GM11168 (cell line): Measurements from ENCODE around the gene ST6GALNAC2.
"Not testable (repeated sequence)": the region's sequence is repeated elsewhere in the genome, so short reads cannot be mapped to it uniquely, and the experiment has no call there.

Experiments used
- in situ Hi-C: fragments of 300-500 bp; cut with MboI; formaldehyde crosslinking; loops from one replicate; pipeline ENCODE4 v1.12.0; 2022; ENCODE audit warnings: low sequenced_read_pairs; ENCODE audit not compliant: unreplicated experiment

Gene ST6GALNAC2

DNA sequence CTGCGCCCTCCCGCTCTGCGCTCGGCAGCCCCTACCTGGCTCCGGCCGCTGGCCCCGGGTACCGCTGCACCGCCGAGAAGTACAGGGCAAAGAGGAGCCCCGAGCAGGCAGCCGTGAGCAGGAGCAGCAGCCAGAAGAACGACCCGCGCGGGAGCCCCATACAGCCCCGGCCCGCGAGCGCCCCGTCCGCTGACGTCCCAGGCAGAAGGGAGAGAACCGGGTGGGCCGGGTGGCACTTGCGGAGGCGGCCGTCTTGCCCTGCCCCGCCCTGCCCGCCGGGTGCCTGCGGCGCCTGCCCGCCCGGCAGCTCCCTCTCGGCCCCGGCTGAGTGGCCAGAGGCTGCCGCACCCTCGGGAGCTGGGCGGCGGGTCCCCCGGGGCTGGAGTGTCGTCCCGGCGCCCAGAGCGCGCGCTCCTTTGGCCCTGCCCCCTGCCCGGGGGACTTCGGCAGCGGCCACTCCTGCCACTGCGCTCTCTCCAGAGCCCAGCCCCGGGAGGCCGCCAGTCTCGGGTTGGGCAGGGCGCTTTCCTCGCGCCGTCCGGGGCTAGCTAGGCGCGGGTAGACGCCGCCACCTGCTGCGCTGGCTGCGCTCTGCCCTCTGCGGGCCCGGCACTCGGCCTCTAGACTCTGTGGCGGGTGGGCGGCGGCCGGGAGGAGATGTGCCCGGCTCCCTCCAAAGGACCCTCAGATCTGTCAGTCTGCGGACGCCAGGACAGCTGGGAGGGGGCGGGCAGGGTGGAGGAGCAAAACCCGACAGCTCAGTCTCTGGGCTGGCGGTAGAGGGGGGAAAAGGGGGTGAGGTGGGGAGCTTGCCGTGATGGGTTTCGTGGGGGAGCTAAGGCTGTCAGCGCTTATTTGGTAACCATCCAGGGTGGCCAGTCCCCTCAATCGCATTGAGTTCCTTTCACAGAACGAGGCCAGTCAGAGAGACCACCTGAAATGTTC lies at the start of gene ST6GALNAC2:
ST6GALNAC2 (minus strand) TSS at position 212 of the 945 bp plus-strand sequence; CDS start at position 160, 52 bp downstream.
- in situ Hi-C loops = no loop called here

DNA sequence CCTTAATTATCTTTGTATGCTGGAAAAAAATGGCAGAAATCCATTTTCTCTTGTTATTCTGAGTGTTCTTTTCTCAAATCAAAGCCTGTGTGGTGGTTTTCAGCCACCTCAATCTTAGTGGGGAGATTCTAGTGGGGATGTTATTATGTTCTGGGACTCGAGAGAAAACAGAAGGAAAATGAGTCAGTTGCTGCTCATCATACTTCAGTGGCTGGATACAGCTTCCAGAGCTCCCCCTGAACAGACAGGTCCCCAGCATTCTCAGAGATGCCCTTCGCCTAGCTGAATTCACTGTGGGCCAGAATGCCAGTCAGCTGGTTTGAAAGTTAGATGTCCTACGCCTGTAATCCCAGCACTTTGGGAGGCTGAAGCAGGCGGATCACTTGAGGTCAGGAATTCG lies 49.4 kb upstream of the ST6GALNAC2 start:
- in situ Hi-C loops = no loop called here

DNA sequence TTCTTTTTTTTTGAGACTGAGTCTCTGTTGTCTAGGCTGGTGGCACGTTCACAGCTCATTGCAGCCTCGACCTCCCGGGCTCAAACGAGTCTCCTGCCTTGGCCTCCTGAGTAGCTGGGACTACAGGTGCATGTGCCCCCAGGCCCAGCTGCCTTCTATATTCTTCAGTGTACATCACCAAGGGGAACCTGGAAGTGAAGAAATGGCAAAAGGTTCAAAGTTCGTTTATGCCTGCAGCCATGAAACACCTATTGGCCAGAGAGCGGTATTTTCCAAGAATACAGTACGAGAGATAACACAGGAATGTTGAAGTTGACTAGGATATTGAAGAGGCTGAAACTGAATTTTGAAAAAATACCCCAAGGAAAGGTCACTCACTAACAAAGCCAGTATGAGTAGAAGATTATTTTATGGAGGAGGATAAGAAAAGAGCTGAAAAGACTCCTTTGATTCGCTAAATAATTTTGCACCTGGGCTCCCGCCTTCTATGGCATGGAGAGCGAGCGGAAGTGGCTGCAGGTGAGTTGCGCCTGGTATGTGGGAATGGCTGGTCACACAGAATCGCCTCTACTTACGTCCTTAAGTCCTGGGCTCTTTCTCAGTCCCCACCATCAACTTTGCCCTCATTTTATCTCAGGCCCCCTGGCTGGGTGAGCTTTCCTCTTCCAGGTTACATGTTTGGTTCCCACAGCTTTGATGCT lies 48.1 kb upstream of the ST6GALNAC2 start:
- in situ Hi-C loops = no loop called here

DNA sequence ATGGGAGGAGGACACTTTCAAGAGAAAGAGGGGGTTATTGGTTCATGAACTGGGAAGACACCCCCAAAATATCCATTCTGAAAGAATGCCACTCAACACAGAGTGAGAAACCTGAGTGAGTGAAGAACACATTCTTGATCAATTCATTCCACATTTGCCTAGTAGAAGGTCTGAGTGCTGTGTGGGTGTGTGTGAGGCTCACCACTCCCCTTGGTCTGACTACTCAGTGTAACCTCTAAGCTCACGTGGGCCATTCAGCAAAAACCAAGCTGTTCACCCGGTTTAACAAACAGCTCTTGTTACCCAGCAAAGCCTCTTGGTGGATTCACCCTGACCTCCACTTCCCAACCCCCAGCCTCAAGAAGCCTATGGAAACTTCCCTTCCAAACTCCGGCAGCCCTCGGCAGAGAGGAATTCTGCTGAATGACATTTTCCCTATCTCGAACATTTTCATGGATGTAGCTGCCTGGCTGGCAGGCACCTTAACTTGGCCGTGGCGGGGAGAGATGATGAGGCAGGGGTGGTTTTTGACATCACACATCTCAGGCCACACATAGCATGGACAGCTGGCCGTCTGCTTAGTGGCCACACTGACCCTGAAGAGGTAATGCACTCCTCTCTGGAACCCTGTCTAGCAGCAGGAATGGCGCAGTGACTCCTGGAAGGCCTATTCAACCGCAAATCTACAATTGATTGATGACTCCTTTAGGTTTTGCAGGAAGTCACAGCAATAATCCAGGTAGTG lies 46.3 kb upstream of the ST6GALNAC2 start:
- in situ Hi-C loops = no loop called here

DNA sequence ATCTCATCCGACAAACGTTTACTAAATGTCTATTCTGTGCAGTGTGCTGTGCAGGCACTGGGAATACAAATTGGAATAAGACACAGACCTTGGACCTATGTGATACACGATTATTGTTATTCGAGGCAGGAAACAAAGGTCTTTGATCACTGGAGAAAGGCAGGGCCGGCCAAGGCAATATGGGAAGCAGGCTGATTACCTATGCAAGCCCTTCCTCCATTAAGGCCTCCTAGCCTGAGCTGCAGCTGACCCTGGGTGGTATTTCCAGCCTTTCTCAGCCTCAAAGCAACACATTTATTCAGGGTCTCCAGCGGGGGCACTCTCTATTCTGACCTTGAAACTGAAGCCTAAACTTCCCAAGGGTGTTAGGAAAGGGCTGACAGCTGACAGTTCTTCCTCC lies 44.5 kb upstream of the ST6GALNAC2 start:
- in situ Hi-C loops = no loop called here

DNA sequence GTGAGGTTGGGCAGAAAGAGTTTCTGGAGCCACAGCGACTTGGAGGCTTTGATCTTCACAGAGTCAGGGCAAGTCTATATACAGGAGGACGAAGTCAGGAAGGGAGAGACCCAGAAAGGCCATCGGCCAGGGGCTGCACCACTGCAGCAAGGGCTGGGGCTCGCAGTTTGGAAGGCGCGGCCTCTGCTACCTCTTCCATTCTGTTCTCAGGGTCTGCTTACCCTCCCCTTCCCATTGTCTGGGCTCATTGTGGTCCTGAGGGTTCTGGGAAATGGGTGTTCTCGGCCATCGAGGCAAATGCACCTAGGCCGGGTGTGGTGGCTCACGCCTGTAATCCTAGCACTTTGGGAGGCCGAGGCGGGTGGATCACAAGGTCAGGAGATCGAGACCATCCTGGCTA lies 41.9 kb upstream of the ST6GALNAC2 start:
- in situ Hi-C loops = no loop called here

DNA sequence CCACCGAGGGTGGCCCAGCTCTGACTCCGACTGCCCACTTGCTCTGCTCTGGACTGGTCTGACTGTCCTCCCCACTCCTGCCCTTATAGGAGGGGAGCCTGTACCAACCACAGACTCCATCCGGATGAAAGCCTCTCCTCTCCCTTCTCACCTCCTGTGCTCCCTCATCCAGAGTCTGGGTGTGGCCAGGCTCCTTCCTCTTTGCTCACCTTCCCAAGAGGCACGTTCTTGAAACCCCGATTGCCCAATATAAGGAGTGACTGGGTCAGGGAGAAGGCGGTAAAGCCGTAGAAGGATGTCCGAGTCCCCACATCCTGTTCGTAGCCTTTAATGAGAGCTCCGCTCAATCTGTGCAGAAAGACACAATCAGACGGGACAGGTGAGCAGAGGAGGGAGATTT lies 40.8 kb upstream of the ST6GALNAC2 start:
- in situ Hi-C loops = no loop called here

DNA sequence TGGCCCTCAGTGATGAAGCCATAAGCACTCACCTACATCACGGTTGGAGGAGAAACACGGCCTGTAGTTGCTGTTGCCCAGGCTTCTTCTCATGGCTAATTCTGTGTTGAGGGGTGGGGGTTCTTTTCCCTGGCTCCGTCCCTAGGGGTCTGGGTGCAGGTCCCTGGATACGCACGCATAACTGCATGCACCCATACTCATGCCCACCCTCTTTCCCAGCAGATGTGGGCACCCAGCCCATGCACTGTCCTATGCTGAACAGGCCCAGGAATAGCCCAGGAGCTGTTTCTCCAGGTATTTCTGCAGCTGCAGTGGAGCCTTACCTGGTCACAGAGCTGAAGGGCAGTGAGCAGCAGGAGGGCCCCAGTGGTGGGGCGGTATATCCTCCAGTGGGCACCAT lies 39.8 kb upstream of the ST6GALNAC2 start:
- in situ Hi-C loops = no loop called here

DNA sequence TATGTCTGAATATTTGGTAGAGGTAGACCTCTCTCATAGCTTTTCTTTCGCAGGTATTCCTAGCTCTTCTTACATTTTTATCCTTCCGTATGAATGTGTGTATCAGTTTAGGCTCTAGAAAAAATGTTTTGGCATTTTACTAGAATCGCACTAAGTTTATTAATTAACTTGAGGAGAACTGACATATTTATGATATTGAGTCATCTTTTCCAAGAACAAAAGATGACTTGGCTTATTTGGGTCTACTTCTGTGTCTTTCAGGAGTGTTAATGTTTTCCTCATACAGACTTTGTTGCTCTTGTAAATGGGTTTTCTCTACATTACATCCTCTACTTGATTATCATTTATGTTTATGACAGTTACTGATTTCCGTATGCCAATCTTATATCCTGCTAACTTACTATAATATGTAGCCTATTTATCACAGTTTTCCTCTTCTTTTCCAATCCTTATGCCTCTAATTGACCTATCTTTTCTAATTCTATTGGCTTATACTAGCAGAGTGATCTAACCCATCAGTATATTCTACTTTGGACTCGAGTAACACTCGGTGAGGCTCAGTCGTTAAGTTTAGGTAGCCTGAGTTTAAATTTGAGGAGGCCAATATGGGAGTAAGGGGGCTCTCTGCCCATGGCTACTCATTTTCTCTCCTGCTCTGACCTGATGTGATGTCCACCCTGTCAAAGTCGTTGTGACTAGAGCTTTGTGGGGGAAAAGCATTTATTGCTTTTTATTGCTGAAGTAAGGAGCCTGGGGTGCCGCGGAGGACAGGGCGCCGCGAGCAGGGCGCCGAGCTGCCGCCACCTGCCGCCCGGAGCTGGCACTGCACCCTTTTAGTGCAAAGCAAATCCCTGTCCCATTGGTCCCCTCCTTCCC lies 37.8 kb upstream of the ST6GALNAC2 start:
- in situ Hi-C loops = loop anchor here (5.0 kb wide), 1 partner anchor 101 kb away; no protein-coding TSS in a partner anchor

DNA sequence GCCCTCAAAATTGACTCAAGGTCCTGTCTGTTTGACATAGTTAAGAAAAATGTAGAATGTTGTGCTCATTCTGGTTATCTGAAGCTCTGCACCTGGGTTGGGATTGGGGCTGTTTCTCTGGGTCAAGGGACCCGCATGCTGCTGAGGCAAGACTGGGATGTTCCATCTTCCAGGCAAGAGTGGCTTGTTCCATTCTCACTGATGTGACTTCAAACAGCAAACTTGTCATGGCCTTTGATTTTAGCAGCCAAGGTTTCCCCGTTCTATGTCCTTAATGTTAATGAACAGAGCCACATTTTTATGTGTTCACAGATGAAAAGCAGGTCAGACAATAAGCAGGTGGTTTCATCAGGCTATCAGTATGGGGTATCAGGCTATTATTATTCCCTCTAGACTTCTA lies 32.2 kb upstream of the ST6GALNAC2 start:
- in situ Hi-C loops = no loop called here

DNA sequence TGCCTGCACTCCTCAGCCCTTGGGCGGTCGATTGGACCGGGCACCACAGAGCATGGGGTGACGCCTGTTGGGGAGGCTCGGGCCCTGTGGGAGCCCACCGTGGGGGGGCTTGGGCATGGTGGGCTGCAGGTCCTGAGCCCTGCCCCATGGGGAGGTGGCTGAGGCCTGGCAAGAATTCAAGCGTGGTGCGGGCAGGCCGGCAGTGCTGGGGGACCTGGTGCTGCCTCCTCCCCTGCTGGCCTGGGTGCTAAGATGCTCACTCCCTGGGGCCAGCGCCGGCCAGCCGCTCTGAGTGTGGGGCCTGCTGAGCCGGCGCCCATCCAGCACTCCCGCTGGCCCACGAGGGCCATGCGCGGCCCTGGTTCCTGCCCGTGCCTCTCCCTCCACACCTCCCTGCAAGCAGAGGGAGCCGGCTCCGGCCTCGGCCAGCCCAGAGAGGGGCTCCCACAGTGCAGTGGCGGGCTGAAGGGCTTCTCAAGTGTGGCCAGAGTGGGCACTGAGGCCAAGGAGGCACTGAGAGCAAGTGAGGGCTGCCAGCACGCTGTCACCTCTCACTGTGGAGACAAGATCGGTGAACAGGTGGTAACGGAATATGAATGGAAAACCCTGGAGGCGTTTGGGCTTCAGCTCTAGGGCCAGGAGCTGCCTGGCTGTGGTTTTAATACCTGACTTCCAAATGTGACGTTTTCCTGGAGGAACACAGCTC lies 29.4 kb upstream of the ST6GALNAC2 start:
- in situ Hi-C loops = no loop called here

DNA sequence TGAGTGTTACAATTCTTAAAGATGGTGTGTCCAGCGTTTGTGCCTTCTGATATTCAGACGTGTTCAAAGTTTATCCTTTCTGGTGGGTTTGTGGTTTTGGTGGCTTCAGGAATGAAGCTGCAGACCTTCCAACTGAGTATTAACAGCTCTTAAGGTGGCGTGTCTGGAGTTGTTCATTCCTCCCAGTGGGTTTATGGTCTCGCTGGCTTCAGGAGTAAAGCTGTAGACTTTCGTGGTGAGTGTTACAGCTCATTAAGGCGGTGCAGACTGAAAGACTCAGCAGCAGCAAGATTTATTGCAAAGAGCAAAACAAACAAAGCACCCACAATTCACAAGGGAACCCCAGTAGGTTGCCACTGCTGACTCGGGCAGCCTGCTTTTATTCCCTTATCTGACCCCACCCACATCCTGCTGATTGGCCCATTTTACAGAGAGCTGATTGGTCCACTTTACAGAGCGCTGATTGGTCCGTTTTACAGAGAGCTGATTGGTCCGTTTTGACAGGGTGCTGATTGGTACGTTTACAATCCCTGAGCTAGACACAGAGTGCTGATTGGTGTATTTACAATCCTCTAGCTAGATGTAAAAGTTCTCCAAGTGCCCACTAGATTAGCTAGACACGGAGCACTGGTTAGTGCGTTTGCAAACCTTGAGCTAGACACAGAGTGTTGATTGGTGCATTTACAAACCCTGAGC lies 28.6 kb upstream of the ST6GALNAC2 start:
- in situ Hi-C loops = not testable (repeated sequence)

DNA sequence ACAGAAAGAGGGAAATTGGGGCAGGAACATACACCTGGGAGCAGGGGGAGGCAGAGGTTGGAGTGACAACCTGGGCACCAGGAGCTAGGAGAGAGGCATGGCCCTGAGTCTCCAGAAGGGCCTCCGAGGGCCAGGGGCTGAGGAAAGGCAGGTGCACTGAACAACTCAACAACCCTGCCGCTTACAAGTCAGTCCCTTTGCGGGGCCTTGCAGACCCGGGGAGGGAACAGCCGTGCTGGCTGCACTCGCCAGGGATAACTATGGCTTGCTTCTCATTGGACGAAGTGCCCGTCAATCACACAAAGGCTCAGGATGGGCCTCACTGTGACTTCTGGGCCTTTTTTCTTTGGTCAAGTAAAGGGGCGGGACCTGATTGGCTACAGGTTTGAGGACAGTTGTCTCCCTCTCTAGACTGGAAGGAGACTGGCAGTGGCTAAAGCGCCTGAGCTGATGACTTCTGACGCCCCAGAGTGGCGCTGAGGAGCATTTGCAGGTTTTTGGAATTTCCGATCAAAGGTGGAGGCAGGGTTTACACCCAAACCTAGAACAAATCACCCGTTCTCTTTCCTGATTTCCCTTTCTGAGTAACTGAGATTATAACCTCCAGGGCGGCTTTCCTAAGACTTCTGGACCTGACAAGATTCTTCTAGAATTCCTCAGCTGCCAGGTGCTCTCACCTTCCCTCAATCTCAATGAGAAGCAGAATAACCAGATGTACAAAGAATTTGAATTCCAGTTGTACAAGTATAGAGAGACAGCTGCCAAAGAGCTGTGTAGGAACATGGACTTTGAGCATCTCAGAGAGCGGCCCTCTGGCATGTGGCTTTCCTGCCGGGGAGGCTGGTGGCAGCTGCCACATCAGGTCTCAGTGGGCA lies 27.6 kb upstream of the ST6GALNAC2 start:
- in situ Hi-C loops = no loop called here

DNA sequence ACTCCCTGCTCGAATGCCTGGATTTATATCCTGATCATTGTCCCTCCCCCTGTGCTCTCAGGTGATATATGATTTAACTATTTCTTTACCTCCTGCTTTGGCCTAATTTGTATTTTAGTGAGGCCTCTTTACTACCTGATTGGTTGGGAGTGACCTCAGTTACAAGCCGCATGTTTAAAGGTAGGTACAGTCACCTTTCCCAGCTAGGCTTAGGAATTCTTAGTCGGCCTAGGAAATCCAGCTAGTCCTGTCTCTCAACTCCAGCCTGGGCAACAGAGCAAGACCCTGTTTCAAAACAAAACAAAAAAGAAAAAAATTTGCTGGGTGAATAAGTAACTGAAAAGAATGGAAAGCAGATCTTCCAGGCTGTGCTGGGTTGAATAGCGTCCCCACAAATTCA lies 26.8 kb upstream of the ST6GALNAC2 start:
- in situ Hi-C loops = no loop called here

DNA sequence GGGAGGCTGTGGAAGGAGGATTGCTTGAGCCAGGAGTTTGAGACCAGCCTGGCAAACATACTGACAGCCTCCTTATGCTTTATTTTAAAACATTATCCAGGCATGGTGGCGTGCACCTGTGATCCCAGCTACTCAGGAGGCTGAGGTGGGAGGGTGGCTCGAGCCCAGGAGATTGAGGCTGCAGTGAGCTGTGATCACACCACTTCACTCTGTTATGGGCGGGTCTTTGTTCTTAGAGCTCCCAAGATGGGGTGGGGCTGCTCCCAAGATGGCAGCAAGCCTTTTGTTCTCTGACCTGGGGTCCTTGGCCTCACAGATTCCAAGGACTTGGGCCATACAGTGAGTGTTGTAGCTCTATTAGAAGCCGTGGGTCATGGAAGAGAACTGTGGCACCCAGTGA lies 26.1 kb upstream of the ST6GALNAC2 start:
- in situ Hi-C loops = no loop called here

DNA sequence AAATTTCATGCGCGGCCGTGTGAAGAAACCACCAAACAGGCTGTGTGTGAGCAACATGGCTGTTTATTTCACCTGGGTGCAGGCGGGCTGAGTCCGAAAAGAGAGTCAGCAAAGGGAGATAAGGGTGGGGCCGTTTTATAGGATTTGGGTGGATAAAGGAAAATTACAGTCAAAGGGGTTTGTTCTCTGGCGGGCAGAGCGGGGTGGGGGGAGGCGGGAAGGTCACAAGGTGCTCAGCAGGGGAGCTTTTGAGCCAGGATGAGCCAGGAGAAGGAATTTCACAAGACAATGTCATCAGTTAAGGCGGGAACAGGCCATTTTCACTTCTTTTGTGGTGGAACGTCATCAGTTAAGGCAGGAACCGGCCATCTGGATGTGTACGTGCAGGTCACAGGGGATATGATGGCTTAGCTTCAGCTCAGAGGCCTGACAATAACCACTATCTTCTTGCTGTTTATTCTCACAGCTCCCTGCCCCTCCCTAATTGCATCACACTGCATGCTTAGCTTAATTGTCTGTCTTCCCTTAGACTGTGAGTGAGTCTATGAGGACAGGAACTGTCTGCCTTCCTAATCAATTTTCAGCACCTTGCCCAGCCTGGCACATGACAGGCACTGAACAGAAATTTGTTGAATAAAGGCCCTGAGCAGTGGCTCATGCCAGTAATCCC lies 25.6 kb upstream of the ST6GALNAC2 start:
- in situ Hi-C loops = not testable (repeated sequence)

DNA sequence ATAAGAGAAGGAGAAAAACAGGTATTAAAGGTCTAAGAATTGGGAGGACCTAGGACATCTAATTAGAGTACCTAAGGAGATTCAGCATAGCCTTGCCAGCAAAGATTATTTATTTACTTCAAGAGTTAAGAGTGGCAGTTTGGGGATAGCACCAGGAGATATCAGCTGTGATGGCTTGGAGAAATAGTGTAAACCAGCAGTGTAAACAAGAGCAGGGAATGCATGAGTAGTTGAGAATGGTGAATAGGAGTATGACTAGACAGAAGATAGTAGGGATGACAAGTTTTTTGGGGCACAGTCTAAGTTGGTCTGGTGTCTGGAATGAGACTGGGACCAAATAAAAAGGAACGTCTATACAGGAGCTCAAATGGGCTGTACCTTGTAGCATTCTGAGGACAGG lies 21.0 kb upstream of the ST6GALNAC2 start:
- in situ Hi-C loops = not testable (repeated sequence)
